Ascending aorta (tissue), 2 donors: Measurements from ENCODE around the gene CNN3. TPM values are rescaled to one million over a fixed set of nuclear protein-coding genes. Genes with fewer than 3 reads are reported as not detected.

Experiments
- DNase-seq, 2 donors: peaks; one replicate each; pipeline ENCODE4 v3.0.0-alpha.2; 2019; ENCODE audit warnings: low spot score in 2 of 2
- H3K27ac ChIP-seq, 2 donors: fragments of 200-600 bp; sonication (generic); one replicate each; pipeline ENCODE4 v1.5.1; 2016 to 2017; ENCODE audit warnings: mild to moderate bottlenecking in 1 of 2
- H3K27me3 ChIP-seq: fragments of 200-600 bp; sonication (generic); one replicate; pipeline ENCODE4 v1.5.1; 2017
- H3K36me3 ChIP-seq, 2 donors: fragments of 200-600 bp; sonication (generic); one replicate each; pipeline ENCODE4 v1.5.1; 2016
- H3K4me1 ChIP-seq, 2 donors: fragments of 200-600 bp; sonication (generic); one replicate each; pipeline ENCODE4 v1.5.1; 2016 to 2017; ENCODE audit warnings: mild to moderate bottlenecking in 1 of 2
- H3K4me3 ChIP-seq, 2 donors: fragments of 200-600 bp; sonication (generic); one replicate each; pipeline ENCODE4 v1.5.1; 2016 to 2017; ENCODE audit warnings: mild to moderate bottlenecking in 1 of 2
- H3K9me3 ChIP-seq, 2 donors: fragments of 200-600 bp; sonication (generic); one replicate each; pipeline ENCODE4 v1.5.1; 2016
- intact Hi-C: fragments of 100-400 bp; cut with DNase I; formaldehyde crosslinking; loops from one replicate; pipeline ENCODE4 v1.15.1; 2023
- total RNA-seq: library from RNA; depleted of rRNA; stranded (reverse); fragments of >200 nt; gene quantifications from one replicate; pipeline ENCODE4 v1.1.0, GENCODE V29; 2016
- TF ChIP-seq, protein P1 (sequence below), 3 experiments: fragments of 200-600 bp in 2 of 3; fragments of 450-650 bp in 1 of 3; sonication (generic) in 2 of 3; IDR thresholded peaks; one replicate each; pipeline ENCODE4 v1.5.1; 2016 to 2019; ENCODE audit warnings: antibody characterized with exemption in 3 of 3, mild to moderate bottlenecking in 1 of 3, moderate library complexity in 1 of 3

Gene CNN3
- total RNA-seq, 1 donor from 2014 or later: 362 TPM

DNA sequence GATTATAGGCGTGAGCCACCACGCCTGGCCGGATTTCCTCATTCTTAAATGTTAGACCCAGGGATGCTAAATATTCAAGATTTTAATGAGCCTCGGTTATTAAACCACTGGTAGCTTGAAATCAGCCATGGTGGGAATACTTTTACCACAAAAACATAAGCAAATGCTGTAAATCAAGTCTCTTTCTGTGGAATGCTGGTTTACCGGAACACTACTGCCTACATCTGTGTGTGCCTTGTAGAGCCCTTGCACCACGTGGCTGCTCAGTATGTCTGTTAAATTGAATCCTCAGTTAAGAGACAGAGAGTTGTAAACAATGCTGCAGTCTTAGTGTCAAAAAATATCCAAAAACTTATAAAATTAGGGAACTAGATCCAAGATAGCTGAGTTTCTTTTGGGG is 26.8 kb upstream of the CNN3 start:
- TF ChIP-seq, protein P1, sequence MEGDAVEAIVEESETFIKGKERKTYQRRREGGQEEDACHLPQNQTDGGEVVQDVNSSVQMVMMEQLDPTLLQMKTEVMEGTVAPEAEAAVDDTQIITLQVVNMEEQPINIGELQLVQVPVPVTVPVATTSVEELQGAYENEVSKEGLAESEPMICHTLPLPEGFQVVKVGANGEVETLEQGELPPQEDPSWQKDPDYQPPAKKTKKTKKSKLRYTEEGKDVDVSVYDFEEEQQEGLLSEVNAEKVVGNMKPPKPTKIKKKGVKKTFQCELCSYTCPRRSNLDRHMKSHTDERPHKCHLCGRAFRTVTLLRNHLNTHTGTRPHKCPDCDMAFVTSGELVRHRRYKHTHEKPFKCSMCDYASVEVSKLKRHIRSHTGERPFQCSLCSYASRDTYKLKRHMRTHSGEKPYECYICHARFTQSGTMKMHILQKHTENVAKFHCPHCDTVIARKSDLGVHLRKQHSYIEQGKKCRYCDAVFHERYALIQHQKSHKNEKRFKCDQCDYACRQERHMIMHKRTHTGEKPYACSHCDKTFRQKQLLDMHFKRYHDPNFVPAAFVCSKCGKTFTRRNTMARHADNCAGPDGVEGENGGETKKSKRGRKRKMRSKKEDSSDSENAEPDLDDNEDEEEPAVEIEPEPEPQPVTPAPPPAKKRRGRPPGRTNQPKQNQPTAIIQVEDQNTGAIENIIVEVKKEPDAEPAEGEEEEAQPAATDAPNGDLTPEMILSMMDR (IDR thresholded peaks at IDR 0.05): no peak
- H3K9me3 ChIP-seq: no peaks in the 10 kb centered on the region
- H3K4me3 ChIP-seq: no peak overlapping the region
- no peaks in the 10 kb centered on the region for H3K36me3 ChIP-seq
- no peak overlapping the region for H3K27ac ChIP-seq
- peaks cover 0 to 9% of the 10 kb centered on the region in 2 donors for H3K4me1 ChIP-seq
- intact Hi-C loops: no loop called here
- DNase-seq: no peak
- no peaks in the 10 kb centered on the region for H3K27me3 ChIP-seq

DNA sequence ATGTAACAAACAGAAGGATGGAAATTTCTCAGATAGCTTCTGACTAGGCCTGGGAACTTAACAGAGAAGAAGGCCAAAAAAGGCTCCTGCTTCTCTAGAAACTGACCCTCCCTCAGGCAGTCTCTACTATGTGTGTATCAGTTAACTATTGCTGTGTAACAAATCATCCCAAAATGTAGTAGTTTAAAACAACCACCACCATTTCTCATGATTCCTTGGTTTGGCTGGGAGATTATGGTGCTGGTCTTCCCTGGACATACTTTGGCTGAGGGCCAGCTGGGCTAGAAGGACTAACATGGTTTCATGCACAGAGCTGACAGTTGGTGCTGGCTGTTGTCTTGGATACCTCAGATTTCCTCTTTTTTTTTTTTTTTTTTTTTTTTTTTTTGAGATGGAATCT is 26.2 kb upstream of the CNN3 start:
- Histone ChIP-seq H3K27me3 (no peaks in the 10 kb centered on the region), H3K27ac (no peak overlapping the region), H3K4me1 (peaks cover 0 to 9% of the 10 kb centered on the region in 2 donors), H3K9me3 (no peaks in the 10 kb centered on the region), H3K4me3 (no peak overlapping the region), H3K36me3 (no peaks in the 10 kb centered on the region)
- TF ChIP-seq, protein P1 (IDR thresholded peaks at IDR 0.05): no peak
- no peak for DNase-seq
- intact Hi-C loops: no loop called here

DNA sequence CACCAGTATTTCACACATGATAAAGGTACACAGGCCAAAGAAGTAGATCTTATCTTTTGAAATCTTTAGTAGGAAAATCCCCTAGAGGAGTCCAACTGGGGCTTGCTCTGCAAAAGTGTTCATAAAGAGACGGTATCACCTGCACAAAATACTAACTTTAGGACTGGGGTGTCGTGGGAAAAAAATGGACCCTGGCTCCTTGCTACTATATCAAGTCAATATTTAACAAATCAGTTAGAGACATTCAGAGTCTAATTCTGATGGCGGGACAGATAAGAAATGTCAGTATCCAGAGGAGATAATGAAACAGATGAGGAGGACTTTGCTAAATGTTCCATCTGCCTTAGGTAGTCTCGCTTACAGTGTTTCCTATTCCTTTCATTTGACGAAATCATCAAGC is 25.6 kb upstream of the CNN3 start:
- Histone ChIP-seq H3K27ac (no peak overlapping the region), H3K9me3 (no peaks in the 10 kb centered on the region), H3K36me3 (no peaks in the 10 kb centered on the region), H3K4me1 (peaks cover 0 to 12% of the 10 kb centered on the region in 2 donors), H3K4me3 (no peak overlapping the region), H3K27me3 (no peaks in the 10 kb centered on the region)
- intact Hi-C loops: no loop called here
- no peak for DNase-seq
- TF ChIP-seq, protein P1 (IDR thresholded peaks at IDR 0.05): no peak

DNA sequence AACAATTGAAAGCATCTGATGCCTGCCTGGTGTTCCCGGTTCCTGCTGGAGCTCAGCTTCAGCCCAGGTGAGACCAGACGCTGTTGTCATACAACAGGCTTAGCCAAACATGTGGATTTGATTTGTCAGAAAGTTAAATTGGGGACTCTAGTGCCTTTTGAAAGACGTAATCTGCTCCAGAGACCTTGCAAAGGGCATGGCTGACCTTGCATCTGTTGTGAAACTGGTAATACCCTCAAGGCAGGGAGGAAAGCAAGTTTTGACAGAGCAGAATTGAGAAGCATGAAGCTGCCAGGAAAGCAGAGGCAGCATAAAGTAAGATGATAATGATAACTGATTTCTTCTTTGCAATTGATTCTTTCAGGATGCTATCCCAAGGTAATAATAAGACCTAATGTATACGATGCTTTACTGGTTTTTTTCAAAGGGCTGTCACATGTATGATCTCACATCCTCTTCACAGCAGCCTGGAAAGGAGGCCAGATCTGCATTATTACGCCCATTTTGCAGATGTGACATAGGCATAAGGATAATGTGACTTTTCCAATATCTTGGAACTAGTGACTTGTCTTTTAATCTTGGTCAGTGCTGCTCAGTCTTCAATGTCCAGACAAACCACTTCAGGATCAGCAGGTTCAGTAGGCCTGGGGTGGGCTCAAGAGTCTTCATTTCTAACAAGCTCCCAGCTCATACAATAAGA is 24.7 kb upstream of the CNN3 start:
- intact Hi-C loops: no loop called here
- Histone ChIP-seq H3K9me3 (no peaks in the 10 kb centered on the region), H3K4me3 (no peak overlapping the region), H3K27me3 (no peaks in the 10 kb centered on the region), H3K27ac (no peak overlapping the region), H3K4me1 (peaks cover 0 to 17% of the 10 kb centered on the region in 2 donors), H3K36me3 (no peaks in the 10 kb centered on the region)
- no peak for DNase-seq
- TF ChIP-seq, protein P1 (IDR thresholded peaks at IDR 0.05): no peak

DNA sequence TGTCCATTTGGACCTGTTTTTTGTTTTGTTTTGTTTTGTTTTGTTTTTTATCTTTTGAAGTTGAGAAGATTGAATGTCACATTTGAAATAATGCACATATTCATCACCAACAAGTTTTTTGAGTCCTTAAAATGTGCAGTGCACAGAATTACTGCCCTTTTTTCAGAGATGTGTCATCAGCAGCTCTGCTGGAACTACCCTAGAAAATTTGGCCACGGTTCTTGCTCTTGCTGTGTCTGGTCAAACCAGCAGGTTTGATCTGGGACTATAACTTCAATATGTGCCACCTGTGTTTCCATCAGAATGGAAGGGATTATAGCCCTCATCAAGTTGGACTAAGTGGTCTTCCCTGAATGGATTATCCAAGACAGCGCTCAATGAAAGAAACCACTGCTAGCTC is 24.1 kb upstream of the CNN3 start:
- Histone ChIP-seq H3K27me3 (no peaks in the 10 kb centered on the region), H3K9me3 (no peaks in the 10 kb centered on the region), H3K4me3 (no peak overlapping the region), H3K27ac (no peak overlapping the region), H3K4me1 (peaks cover 0 to 17% of the 10 kb centered on the region in 2 donors), H3K36me3 (no peaks in the 10 kb centered on the region)
- intact Hi-C loops: no loop called here
- TF ChIP-seq, protein P1 (IDR thresholded peaks at IDR 0.05): no peak
- DNase-seq: no peak
